PFSK-1 (cell line): ENCODE data around the gene HMX3.

Experiments used
- FOXP2 ChIP-seq: optimal IDR thresholded peaks from 2 replicates; pipeline ENCODE3; 2011; ENCODE audit warnings: borderline replicate concordance, control low read depth, inconsistent platforms; ENCODE audit not compliant: insufficient read depth; ENCODE audit errors: extremely low read length, extremely low read depth
- POLR2AphosphoS5 ChIP-seq: IDR thresholded peaks from 2 replicates; pipeline ENCODE4 v1.6.1; 2012; ENCODE audit warnings: low read depth, mild to moderate bottlenecking, control low read depth, low read length, moderate library complexity
- SIN3A ChIP-seq: IDR thresholded peaks from 2 replicates; pipeline ENCODE4 v1.6.1; 2012; ENCODE audit warnings: mild to moderate bottlenecking, low read length, moderate library complexity, borderline replicate concordance; ENCODE audit not compliant: insufficient read depth
- TAF1 ChIP-seq: IDR thresholded peaks from 2 replicates; pipeline ENCODE4 v1.6.1; 2012; ENCODE audit warnings: low read length, control low read depth, borderline replicate concordance; ENCODE audit not compliant: insufficient read depth
- TF ChIP-seq, protein P1 (sequence below), 2 experiments: IDR thresholded peaks; 2 replicates each; pipeline versions ENCODE4 v1.6.1 to v1.8.0; 2011 to 2012; ENCODE audit warnings: low read depth in 2 of 2, low read length in 2 of 2, control low read depth in 1 of 2, inconsistent platforms in 1 of 2, mild to moderate bottlenecking in 1 of 2, moderate library complexity in 1 of 2; ENCODE audit not compliant: insufficient read depth in 1 of 2

HMX3 gene

DNA sequence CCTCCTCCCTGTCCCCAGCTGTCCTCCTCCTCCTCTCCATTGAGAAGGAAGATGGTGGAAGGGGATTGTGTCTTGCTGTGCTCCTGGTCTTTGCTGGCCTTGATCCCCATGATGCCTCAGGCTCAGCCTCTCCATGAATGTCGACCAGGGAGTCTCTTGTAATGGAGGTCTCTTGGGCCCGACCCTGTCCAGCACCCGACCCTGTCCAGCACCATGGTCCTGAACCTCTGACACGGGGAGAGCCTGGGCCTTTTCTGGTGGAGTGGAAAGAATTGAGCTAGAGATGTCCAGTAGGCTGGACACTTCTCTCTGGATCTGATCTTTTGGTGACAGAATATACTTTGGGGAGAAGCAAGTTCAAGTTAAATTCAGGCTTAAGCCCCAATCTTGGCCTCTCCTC, 42.3 kb upstream of the HMX3 start:
- TF ChIP-seq SIN3A: no peak
- TF ChIP-seq, protein P1, sequence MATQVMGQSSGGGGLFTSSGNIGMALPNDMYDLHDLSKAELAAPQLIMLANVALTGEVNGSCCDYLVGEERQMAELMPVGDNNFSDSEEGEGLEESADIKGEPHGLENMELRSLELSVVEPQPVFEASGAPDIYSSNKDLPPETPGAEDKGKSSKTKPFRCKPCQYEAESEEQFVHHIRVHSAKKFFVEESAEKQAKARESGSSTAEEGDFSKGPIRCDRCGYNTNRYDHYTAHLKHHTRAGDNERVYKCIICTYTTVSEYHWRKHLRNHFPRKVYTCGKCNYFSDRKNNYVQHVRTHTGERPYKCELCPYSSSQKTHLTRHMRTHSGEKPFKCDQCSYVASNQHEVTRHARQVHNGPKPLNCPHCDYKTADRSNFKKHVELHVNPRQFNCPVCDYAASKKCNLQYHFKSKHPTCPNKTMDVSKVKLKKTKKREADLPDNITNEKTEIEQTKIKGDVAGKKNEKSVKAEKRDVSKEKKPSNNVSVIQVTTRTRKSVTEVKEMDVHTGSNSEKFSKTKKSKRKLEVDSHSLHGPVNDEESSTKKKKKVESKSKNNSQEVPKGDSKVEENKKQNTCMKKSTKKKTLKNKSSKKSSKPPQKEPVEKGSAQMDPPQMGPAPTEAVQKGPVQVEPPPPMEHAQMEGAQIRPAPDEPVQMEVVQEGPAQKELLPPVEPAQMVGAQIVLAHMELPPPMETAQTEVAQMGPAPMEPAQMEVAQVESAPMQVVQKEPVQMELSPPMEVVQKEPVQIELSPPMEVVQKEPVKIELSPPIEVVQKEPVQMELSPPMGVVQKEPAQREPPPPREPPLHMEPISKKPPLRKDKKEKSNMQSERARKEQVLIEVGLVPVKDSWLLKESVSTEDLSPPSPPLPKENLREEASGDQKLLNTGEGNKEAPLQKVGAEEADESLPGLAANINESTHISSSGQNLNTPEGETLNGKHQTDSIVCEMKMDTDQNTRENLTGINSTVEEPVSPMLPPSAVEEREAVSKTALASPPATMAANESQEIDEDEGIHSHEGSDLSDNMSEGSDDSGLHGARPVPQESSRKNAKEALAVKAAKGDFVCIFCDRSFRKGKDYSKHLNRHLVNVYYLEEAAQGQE (IDR thresholded peaks at IDR 0.05; ENCODE audit: insufficient read depth in 1 of 2, low read depth in 2 of 2, low read length in 2 of 2): peak; percentile 60 to 88
- no peak for TF ChIP-seq TAF1
- TF ChIP-seq FOXP2: no peak
- TF ChIP-seq POLR2AphosphoS5: no peak

DNA sequence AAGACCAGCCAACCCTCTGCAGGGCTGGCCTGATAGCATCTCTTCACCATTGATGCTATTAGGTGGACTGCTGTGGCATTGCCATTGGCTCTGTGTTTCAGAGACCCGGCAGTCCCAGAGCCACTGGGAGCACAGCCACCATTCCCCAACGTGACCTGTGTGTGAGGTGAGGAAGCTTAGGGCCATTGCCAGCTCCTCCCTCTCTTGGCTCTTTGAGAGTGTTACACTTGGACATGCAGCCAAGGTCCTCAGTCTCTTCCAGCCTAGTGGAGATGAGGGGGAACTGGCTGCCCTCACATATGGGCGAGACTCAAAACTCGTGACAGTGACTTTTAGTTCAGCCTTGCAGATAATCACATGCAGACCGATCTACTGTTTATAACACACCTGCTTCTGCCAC, 39.3 kb upstream of the HMX3 start:
- TF ChIP-seq TAF1 (no peak), POLR2AphosphoS5 (no peak), FOXP2 (no peak), SIN3A (no peak)
- TF ChIP-seq, protein P1 (IDR thresholded peaks at IDR 0.05; ENCODE audit: insufficient read depth in 1 of 2, low read depth in 2 of 2, low read length in 2 of 2): no peak

DNA sequence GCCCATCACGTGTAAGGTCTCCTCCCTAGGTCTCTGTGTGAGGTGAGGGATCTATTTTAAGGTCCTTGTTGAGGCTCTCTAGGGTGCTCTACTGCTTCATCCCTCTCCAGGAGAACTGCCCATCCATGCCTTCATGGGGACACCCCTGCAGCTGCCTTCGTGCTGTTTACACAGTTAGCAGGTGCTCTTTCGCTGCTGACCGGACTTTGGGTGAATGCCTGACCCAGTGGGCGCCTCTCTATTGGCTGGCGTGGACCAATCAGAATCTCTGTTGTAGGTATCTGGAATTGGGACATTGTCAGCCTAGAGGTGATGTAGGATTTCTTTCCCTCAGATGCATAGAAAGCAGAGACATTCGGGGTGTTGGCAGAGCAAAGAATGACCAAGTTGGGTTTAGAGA, 38.7 kb upstream of the HMX3 start:
- TF ChIP-seq, protein P1 (IDR thresholded peaks at IDR 0.05; ENCODE audit: insufficient read depth in 1 of 2, low read depth in 2 of 2, low read length in 2 of 2): no peak
- no peak for TF ChIP-seq FOXP2
- TF ChIP-seq SIN3A: no peak

DNA sequence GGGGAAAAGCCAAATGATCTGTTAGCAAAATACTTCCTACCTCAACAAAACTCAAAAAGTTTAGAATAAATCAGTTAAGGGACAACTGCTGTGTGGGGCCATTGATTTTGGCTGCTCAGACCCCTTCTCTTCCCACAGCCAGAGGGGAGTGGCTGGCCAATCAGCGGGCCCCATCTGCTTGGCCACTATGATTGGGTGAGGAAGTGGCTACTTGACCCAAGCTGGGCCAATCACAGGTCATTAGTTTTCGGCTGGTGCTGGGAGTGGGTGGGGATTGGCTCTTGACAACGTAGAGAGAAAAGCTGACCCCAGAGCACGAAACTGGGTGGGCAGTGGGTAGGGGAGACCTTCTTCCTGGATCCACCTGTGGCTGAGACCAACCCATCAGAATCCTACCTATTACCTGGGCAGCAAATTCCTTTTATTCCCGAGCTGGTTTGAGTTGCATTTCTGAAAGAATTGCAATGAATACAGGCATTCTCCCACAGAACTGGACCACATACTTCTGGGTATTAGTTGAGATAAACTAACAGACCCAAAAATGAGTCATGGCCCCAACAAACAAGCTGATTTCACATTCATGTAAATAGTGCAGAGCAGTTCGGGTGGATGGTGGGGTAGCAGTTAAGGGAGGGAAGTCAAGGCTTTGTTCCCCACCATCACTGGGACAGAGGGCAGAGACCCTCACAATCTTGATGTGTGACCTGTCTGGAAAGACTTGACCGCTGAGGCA, 35.6 kb upstream of the HMX3 start:
- TF ChIP-seq POLR2AphosphoS5: no peak
- TF ChIP-seq SIN3A: no peak
- TF ChIP-seq, protein P1 (IDR thresholded peaks at IDR 0.05; ENCODE audit: insufficient read depth in 1 of 2, low read depth in 2 of 2, low read length in 2 of 2): no peak
- TF ChIP-seq FOXP2: no peak
- TF ChIP-seq TAF1: no peak

DNA sequence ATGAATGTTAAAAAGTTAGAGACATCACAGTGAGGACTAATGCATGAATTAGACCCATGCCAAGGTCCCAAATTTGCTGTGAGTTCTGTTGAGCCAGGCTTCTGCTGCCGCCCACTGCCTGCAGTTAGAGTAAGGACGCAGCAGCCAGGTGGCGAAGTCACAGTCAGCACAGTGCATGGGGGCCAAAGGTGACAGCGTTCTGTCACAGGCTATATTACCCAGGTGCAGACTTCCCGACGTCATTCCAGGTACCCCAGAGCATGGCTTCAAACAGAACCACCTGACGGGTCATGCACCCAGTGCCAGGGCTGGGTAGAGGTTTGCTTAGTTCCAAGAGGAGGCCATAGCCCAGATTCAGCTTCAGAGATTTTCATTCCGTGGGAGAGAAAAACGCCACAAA, 33.9 kb upstream of the HMX3 start:
- TF ChIP-seq POLR2AphosphoS5 (no peak), FOXP2 (no peak)
- TF ChIP-seq, protein P1 (IDR thresholded peaks at IDR 0.05; ENCODE audit: insufficient read depth in 1 of 2, low read depth in 2 of 2, low read length in 2 of 2): no peak
